ENCODE measurements around the gene NKIRAS2.

DNA sequence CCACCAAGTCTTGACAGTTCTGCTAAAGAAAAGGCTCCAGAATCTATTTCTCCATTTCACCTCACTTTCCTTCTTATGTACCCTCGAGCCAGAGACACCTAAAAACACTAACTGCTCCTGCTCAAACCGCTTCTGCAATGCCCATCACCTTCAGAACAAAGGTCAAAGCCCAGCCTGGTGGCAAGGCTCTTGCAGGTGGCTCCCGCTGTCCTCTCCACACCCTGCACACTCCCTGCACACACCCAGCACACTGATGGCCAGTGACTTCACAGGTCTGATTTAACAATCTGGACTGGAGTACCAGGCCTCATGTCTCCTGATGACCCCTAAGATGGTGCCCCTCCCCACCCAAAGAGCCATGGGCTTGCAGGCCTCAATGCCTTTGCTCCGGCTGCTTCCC lies 40.3 kb downstream of the NKIRAS2 start:
- no peak for TF ChIP-seq ISL1 (CRISPR knock-in tag; IDR thresholded peaks at IDR 0.05)
- TF ChIP-seq ZFP30 (CRISPR knock-in tag; IDR thresholded peaks at IDR 0.05): no peak
- TF ChIP-seq GLIS3 (CRISPR knock-in tag; IDR thresholded peaks at IDR 0.05): no peak
- TF ChIP-seq, protein P1, sequence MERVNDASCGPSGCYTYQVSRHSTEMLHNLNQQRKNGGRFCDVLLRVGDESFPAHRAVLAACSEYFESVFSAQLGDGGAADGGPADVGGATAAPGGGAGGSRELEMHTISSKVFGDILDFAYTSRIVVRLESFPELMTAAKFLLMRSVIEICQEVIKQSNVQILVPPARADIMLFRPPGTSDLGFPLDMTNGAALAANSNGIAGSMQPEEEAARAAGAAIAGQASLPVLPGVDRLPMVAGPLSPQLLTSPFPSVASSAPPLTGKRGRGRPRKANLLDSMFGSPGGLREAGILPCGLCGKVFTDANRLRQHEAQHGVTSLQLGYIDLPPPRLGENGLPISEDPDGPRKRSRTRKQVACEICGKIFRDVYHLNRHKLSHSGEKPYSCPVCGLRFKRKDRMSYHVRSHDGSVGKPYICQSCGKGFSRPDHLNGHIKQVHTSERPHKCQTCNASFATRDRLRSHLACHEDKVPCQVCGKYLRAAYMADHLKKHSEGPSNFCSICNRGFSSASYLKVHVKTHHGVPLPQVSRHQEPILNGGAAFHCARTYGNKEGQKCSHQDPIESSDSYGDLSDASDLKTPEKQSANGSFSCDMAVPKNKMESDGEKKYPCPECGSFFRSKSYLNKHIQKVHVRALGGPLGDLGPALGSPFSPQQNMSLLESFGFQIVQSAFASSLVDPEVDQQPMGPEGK (CRISPR knock-in tag; IDR thresholded peaks at IDR 0.05; ENCODE audit: borderline replicate concordance): no peak
- TF ChIP-seq, protein P2, sequence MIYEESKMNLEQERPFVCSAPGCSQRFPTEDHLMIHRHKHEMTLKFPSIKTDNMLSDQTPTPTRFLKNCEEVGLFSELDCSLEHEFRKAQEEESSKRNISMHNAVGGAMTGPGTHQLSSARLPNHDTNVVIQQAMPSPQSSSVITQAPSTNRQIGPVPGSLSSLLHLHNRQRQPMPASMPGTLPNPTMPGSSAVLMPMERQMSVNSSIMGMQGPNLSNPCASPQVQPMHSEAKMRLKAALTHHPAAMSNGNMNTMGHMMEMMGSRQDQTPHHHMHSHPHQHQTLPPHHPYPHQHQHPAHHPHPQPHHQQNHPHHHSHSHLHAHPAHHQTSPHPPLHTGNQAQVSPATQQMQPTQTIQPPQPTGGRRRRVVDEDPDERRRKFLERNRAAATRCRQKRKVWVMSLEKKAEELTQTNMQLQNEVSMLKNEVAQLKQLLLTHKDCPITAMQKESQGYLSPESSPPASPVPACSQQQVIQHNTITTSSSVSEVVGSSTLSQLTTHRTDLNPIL (CRISPR knock-in tag; IDR thresholded peaks at IDR 0.05; ENCODE audit: low read depth): no peak
